Measurements from ENCODE around the gene NR6A1. TPM values are rescaled to one million over a fixed set of nuclear protein-coding genes. Genes with fewer than 3 reads are reported as not detected.

Gene NR6A1
- total and polyA plus RNA-seq, 2 of the 8 experiments (the other 6 are each of a cell fraction or from before 2014, with no cell fraction given): 93.2 to 237 TPM

GRCh38 chr9:124552273-124552605 lies 218.9 kb downstream of the NR6A1 start:
- POLR2A ChIA-PET (ENCODE audit: partially characterized antibody): interaction anchor here (1.1 to 1.4 kb wide), 4 partner anchors 15 to 60 kb away, joined by 3 to 4 read pairs (median 3); no protein-coding TSS in a partner anchor
- H3K14ac ChIP-seq (ENCODE audit: insufficient read length): no peak overlapping the region
- no peak overlapping the region for H4K8ac ChIP-seq (ENCODE audit: extremely low read depth, insufficient read depth, low read length)
- no peak overlapping the region; the same call in 1 of the 2 replicates for H2BK12ac ChIP-seq (ENCODE audit: low read depth, low read length)
- no peaks in the 10 kb centered on the region for H3K9me3 ChIP-seq (ENCODE audit: insufficient read depth in 2 of 2, low read depth in 1 of 2, low read length in 1 of 2)
- no peak overlapping the region for H3K4me2 ChIP-seq (ENCODE audit: insufficient read depth in 1 of 2, low read depth in 2 of 2, low read length in 2 of 2)
- no peak overlapping the region for H3K56ac ChIP-seq (replicated peaks; ENCODE audit: insufficient read length, low read depth, low read length)
- no peak overlapping the region for H2BK5ac ChIP-seq (ENCODE audit: low read depth, low read length)
- H3K18ac ChIP-seq (ENCODE audit: extremely low read depth, low read length): no peak overlapping the region
- TF ChIP-seq CHD1 (IDR thresholded peaks at IDR 0.05; ENCODE audit: low read depth, low read length) (no peak; the same call in 1 of the 2 replicates), FOSL1 (IDR thresholded peaks at IDR 0.05; ENCODE audit: insufficient read depth, low read depth, low read length) (no peak), NRF1 (IDR thresholded peaks at IDR 0.05; ENCODE audit: low read depth, low read length) (no peak), EGR1 (IDR thresholded peaks at IDR 0.05; ENCODE audit: borderline replicate concordance, low read depth, low read length) (no peak), POLR2A (IDR thresholded peaks at IDR 0.05; ENCODE audit: control extremely low read depth in 1 of 2, low read depth in 2 of 2, low read length in 2 of 2) (no peak), SIN3A (conservative IDR thresholded peaks at IDR 0.05 in 1 of 2, IDR thresholded peaks at IDR 0.05 in 1 of 2; ENCODE audit: low read depth in 1 of 2, low read length in 2 of 2) (no peak), ASH2L (IDR thresholded peaks at IDR 0.05; ENCODE audit: low read length) (no peak)
- H4K91ac ChIP-seq (replicated peaks; ENCODE audit: insufficient read length, low read length): no peak overlapping the region
- FAIRE-seq: no peak
- peaks cover 4% of the 10 kb centered on the region; the same call in 1 of the 2 replicates for H3K79me1 ChIP-seq (ENCODE audit: low read depth, low read length)
- H3K36me3 ChIP-seq (ENCODE audit: control insufficient read depth in 2 of 4, insufficient read depth in 4 of 4, low read length in 3 of 4): peaks cover 0 to 6% (median 2%) of the 10 kb centered on the region in 4 experiments; a peak in 1 of 8 replicates
- no peak overlapping the region for H2AK5ac ChIP-seq (ENCODE audit: low read depth, low read length)
- no peak overlapping the region for H2BK120ac ChIP-seq (replicated peaks; ENCODE audit: low read depth, low read length)
- CTCF ChIA-PET (ENCODE audit: partially characterized antibody): interaction anchor here (0.6 to 10.3 kb wide), 45 partner anchors 9 to 356 kb away, joined by 3 to 128 read pairs (median 4); partner anchors contain the start of gene WDR38
- no peak for DNase-seq (ENCODE audit: low read depth in 1 of 2, low spot score in 2 of 2)
- peaks cover 3 to 8% (median 5%) of the 10 kb centered on the region in 4 experiments; a peak in 5 of 7 replicates for H3K4me1 ChIP-seq (replicated peaks in 1 of 4; ENCODE audit: control insufficient read depth in 3 of 4, insufficient read depth in 4 of 4, low read length in 3 of 4)
- no peak overlapping the region for H2AFZ ChIP-seq (ENCODE audit: low read length)
- H3K79me2 ChIP-seq (ENCODE audit: control insufficient read depth in 1 of 2, insufficient read depth in 2 of 2, low read length in 2 of 2): peaks cover 2 to 15% of the 10 kb centered on the region in 2 experiments; a peak in 1 of 4 replicates
- no peak overlapping the region for H3K27ac ChIP-seq (ENCODE audit: low read depth, low read length)
- H3K23ac ChIP-seq (ENCODE audit: insufficient read length): no peak overlapping the region
- H4K20me1 ChIP-seq (replicated peaks in 1 of 2; ENCODE audit: control insufficient read depth in 1 of 2, insufficient read depth in 2 of 2, low read length in 2 of 2): peaks cover 0 to 2% of the 10 kb centered on the region in 2 experiments
- H3K27me3 ChIP-seq (replicated peaks in 1 of 4; ENCODE audit: control insufficient read depth in 3 of 4, extremely low read depth in 1 of 4, insufficient read depth in 3 of 4, low read length in 3 of 4): no peaks in the 10 kb centered on the region
- no peak overlapping the region for H2BK15ac ChIP-seq (ENCODE audit: low read length)
- WGBS, 2 experiments (ENCODE audit: extremely low coverage in 1 of 2, insufficient coverage in 1 of 2, insufficient read length in 1 of 2, insufficient replicate concordance in 2 of 2, low coverage in 1 of 2, low lambda C conversion rate in 2 of 2, missing lambda C conversion rate in 1 of 2): 98% methylated on average over 2 of the region's 2 CpGs; no CpG with 5 or more reads in 1 of the 2 experiments
- H3K4me3 ChIP-seq (ENCODE audit: extremely low read depth in 1 of 4, insufficient read depth in 2 of 4, low read depth in 3 of 4, low read length in 4 of 4): no peak overlapping the region
- no peak overlapping the region for H3K9ac ChIP-seq (replicated peaks in 1 of 4; ENCODE audit: extremely low read depth in 1 of 4, low read depth in 3 of 4, low read length in 3 of 4)
- no peaks in the 10 kb centered on the region for H3K23me2 ChIP-seq (ENCODE audit: low read depth, low read length)
- no peak overlapping the region for H3K4ac ChIP-seq (replicated peaks; ENCODE audit: insufficient read length, low read depth, low read length)
- no peak overlapping the region for H2BK20ac ChIP-seq (ENCODE audit: low read length)
- H4K5ac ChIP-seq (ENCODE audit: insufficient read length, low read depth, low read length): no peak overlapping the region

Measured in H1 (cell line).